ENCODE results near the gene CHMP6.

DNA sequence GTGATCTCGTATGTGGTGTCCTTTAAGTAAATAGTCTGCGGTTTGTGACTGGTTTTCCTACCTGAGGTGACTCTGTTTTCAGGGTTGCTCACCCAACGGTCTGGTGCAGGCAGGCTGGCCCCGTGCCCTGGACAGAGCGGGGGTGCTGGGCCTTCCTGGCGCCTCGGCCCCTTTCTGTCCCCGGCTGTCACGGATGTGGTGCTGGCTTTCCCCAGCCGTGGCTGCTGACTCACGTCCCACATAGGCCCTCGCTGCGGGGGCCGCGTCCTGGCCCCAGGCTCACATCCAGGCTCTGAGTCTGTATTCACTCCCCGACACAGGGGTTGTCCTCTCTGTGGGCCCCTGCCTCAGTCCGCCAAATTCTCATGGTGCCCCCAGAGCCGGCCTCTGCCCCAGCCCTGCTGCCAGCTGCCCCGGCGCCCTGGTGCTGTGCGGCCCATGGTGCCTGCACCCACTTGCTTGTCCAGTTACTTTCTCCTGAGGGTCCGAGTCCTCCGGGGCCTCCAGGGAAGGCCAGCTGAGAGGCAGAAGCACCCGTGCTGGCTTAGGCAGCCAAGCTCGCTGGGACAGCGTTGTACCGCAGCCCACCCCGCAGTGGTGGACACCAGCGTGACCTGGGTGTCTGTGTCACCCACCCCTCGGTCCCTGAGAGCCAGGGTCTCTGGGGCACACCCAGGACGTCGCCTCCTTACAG, 5.9 kb downstream of the CHMP6 start:
- TF ChIP-seq EZH2 (IDR thresholded peaks at IDR 0.05; ENCODE audit: low read depth) = no peak
- TF ChIP-seq, protein P1, sequence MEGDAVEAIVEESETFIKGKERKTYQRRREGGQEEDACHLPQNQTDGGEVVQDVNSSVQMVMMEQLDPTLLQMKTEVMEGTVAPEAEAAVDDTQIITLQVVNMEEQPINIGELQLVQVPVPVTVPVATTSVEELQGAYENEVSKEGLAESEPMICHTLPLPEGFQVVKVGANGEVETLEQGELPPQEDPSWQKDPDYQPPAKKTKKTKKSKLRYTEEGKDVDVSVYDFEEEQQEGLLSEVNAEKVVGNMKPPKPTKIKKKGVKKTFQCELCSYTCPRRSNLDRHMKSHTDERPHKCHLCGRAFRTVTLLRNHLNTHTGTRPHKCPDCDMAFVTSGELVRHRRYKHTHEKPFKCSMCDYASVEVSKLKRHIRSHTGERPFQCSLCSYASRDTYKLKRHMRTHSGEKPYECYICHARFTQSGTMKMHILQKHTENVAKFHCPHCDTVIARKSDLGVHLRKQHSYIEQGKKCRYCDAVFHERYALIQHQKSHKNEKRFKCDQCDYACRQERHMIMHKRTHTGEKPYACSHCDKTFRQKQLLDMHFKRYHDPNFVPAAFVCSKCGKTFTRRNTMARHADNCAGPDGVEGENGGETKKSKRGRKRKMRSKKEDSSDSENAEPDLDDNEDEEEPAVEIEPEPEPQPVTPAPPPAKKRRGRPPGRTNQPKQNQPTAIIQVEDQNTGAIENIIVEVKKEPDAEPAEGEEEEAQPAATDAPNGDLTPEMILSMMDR (conservative IDR thresholded peaks at IDR 0.05) = no peak

Measured in PC-9 (cell line).